Measurements from ENCODE around the gene SLC5A6. TPM values are rescaled to one million over a fixed set of nuclear protein-coding genes. Genes with fewer than 3 reads are reported as not detected.
"Not testable (repeated sequence)": the region's sequence is repeated elsewhere in the genome, so short reads cannot be mapped to it uniquely, and the experiment has no call there.

SLC5A6 gene
- total RNA-seq, 4 donors from 2014 or later, result 30.4 to 33.4 (median 33.1) TPM

DNA sequence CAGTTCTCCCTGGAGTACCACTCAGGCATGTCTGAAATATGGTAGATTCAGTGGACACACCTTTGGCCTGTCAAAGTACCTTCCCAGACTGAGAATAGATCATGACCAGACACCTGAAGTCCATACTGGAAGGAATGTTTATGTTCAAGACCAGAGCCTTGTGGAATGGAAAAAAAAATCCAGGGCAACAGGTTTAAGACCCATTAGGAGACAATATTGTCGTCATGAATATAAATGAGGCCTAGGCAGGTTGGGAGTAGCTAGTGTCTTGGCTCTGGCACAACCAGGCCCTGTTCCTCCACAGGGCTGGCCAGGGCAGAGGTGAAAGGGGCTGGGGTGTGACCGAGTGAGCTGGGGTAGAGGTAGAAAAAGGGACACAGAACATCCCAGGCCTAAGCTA lies 13.4 kb downstream of the SLC5A6 start:
- Histone ChIP-seq H3K27ac (no peak overlapping the region), H3K4me1 (no peaks in the 10 kb centered on the region), H3K9me3 (no peaks in the 10 kb centered on the region), H3K4me3 (no peak overlapping the region), H3K36me3 (peaks cover 38% of the 10 kb centered on the region), H3K27me3 (no peaks in the 10 kb centered on the region)
- peak in 1 of 2 donors; percentile 26 for DNase-seq (ENCODE audit: low spot score in 2 of 2)
- WGBS, result 80% methylated on average over 2 of the region's 2 CpGs
- TF ChIP-seq POLR2A (IDR thresholded peaks at IDR 0.05), result no peak

DNA sequence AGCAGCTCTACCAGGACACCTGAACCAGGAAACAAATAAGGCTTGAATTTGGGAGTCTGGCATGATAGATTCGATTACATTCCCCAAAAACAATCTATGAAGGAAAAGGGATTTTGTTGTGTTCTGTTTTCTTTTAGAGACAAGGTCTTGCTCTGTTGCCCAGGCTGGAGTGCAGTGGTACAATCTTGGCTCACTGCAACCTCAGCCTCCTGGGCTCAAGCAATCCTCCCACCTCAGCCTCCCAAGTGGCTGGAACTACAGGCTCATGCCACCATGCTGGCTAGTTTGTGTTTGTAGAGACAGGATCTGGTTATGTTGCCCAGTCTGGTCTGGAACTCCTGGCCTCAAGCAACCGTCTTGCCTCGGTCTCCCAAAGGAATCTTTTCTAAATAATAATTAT lies 14.0 kb downstream of the SLC5A6 start:
- 97% methylated on average over 3 of the region's 3 CpGs for WGBS
- not testable (repeated sequence) for DNase-seq (ENCODE audit: low spot score in 2 of 2); H3K9me3 ChIP-seq; H3K4me1 ChIP-seq; H3K27me3 ChIP-seq; H3K4me3 ChIP-seq; H3K27ac ChIP-seq
- H3K36me3 ChIP-seq, result peaks cover 32% of the 10 kb centered on the region

DNA sequence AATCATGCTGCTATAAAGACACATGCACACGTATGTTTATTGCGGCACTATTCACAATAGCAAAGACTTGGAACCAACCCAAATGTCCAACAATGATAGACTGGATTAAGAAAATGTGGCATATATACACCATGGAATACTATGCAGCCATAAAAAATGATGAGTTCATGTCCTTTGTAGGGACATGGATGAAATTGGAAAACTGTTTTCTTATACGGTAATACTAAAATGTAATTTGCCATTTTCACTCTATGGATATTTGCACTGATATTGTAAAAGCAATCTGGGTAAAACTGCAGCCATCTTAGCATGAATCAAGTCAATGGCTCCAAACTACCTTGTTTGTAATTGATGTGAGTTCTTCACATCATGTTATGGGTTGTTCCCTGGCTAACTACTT lies 16.3 kb downstream of the SLC5A6 start:
- not testable (repeated sequence) for H3K9me3 ChIP-seq; H3K27me3 ChIP-seq; H3K4me1 ChIP-seq; H3K4me3 ChIP-seq; DNase-seq (ENCODE audit: low spot score in 2 of 2); H3K27ac ChIP-seq
- H3K36me3 ChIP-seq, result peaks cover 10% of the 10 kb centered on the region
- 78% methylated on average over 3 of the region's 3 CpGs for WGBS

DNA sequence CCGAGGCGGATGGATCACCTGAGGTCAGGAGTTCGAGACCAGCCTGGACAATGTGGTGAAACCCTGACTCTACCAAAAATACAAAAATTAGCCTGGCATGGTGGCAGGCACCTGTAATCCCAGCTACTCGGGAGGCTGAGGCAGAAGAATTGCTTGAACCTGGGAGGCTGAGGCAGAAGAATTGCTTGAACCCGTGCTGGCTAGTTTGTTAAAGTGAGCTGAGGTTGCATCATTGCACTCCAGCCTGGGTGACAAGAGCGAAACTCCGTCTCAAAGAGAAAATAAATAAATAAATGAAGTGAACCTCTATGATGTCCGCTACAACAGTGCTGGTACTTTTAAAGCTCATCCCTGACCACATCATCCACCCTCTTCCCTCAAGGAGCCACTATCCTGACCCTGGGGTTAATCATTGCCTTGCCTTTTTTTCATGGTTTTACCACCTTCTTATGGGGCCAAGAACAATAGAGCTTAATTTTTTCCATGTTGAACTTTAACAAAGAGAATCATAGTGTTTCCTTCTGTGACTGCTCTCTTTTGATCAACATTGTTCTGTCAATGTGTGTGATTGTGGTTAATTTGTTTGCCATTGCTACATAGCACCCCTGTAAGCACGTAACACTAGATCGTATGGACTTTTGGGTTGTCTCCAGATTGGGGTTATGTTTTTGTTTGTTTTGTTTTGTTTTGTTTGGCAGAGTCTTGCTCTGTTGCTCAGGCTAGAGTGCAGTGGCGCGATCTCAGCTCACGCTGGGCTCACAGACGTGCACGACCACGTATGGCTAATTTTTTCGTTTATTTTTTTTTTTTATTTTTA lies 17.3 kb downstream of the SLC5A6 start:
- Histone ChIP-seq H3K4me3 (no peak overlapping the region), H3K4me1 (no peaks in the 10 kb centered on the region), H3K27ac (no peak overlapping the region), H3K9me3 (no peaks in the 10 kb centered on the region), H3K27me3 (no peaks in the 10 kb centered on the region), H3K36me3 (no peaks in the 10 kb centered on the region)
- TF ChIP-seq EP300 (IDR thresholded peaks at IDR 0.05) (no peak), POLR2A (IDR thresholded peaks at IDR 0.05) (no peak), POLR2AphosphoS5 (IDR thresholded peaks at IDR 0.05) (no peak)
- TF ChIP-seq, protein P1, sequence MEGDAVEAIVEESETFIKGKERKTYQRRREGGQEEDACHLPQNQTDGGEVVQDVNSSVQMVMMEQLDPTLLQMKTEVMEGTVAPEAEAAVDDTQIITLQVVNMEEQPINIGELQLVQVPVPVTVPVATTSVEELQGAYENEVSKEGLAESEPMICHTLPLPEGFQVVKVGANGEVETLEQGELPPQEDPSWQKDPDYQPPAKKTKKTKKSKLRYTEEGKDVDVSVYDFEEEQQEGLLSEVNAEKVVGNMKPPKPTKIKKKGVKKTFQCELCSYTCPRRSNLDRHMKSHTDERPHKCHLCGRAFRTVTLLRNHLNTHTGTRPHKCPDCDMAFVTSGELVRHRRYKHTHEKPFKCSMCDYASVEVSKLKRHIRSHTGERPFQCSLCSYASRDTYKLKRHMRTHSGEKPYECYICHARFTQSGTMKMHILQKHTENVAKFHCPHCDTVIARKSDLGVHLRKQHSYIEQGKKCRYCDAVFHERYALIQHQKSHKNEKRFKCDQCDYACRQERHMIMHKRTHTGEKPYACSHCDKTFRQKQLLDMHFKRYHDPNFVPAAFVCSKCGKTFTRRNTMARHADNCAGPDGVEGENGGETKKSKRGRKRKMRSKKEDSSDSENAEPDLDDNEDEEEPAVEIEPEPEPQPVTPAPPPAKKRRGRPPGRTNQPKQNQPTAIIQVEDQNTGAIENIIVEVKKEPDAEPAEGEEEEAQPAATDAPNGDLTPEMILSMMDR (IDR thresholded peaks at IDR 0.05), result no peak
- no peak for DNase-seq (ENCODE audit: low spot score in 2 of 2)
- WGBS, result 67% methylated on average over 17 of the region's 17 CpGs

DNA sequence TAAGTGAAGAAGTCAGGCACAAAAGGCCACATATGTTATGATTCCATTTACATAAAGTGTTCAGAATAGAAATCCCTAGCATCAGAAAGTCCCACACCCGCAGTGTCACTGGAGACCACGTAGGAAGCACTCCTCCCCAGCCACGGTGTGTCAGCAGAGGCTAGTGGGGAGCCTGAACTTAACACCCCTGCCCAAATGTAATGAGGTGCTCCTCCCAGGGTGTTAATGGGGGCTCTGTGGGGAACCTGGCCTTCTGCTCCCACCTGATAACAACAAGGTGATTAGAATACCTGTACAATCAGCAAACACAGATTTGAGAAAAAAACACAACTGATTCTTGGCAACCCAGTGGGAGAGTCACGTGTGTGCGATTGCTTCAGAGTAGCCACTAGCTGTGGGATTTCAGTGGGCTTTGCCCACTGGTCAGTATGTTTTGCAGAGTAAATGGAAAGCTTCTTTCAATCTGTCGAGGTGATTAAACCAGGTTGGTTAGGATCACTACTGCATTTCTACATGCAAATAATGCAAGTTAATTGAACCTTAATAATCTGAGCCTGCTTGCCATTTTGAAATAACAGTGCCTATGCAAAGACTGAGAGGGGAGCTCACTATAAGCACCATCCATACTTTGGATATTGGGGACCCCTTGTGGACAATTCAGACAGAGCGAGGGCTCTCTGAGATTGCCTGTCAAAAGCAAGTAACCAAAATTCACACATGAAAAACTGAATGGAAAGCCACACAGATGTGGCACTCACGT lies 20.8 kb downstream of the SLC5A6 start:
- WGBS, result 48% methylated on average over 8 of the region's 8 CpGs
- Histone ChIP-seq H3K36me3 (no peaks in the 10 kb centered on the region), H3K27ac (no peak overlapping the region), H3K4me1 (peaks cover 3% of the 10 kb centered on the region), H3K9me3 (no peaks in the 10 kb centered on the region), H3K27me3 (no peaks in the 10 kb centered on the region), H3K4me3 (no peak overlapping the region)
- TF ChIP-seq POLR2A (IDR thresholded peaks at IDR 0.05), result no peak
- TF ChIP-seq, protein P1 (IDR thresholded peaks at IDR 0.05), result peak; percentile 50 to 63
- TF ChIP-seq EP300 (IDR thresholded peaks at IDR 0.05), result no peak
- TF ChIP-seq POLR2AphosphoS5 (IDR thresholded peaks at IDR 0.05), result no peak
- peak in 1 of 2 donors; percentile 58 for DNase-seq (ENCODE audit: low spot score in 2 of 2)

DNA sequence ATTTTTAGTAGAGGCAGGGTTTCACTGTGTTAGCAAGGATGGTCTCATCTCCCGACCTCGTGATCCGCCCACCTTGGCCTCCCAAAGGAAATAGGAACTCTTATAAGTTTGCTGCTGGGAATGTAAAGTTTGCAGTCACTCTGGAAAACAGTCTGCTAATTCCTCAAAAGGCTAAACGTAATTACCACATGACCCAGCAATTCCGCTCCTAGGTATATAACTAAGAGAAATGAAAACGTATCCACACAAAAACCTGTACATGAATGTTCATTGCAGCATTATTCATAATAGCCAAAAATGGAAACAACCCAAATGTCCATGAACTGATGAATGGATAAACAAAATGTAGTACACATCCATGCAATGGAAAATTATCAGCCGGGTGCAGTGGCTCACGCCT lies 22.1 kb downstream of the SLC5A6 start:
- DNase-seq (ENCODE audit: low spot score in 2 of 2), result peak in 1 of 2 donors; percentile 4
- Histone ChIP-seq H3K4me3 (no peak overlapping the region), H3K27ac (no peak overlapping the region), H3K4me1 (peaks cover 6% of the 10 kb centered on the region), H3K27me3 (no peaks in the 10 kb centered on the region), H3K9me3 (no peaks in the 10 kb centered on the region), H3K36me3 (no peaks in the 10 kb centered on the region)
- TF ChIP-seq POLR2AphosphoS5 (IDR thresholded peaks at IDR 0.05) (no peak), POLR2A (IDR thresholded peaks at IDR 0.05) (no peak), EP300 (IDR thresholded peaks at IDR 0.05) (no peak)
- TF ChIP-seq, protein P1 (IDR thresholded peaks at IDR 0.05), result no peak
- 91% methylated on average over 8 of the region's 8 CpGs for WGBS
